ENCODE measurements around the gene PLCH1. TPM values are rescaled to one million over a fixed set of nuclear protein-coding genes. Genes with fewer than 3 reads are reported as not detected.

The PLCH1 gene
- total RNA-seq, 1 experiment from 2014 or later, result 3.8 TPM

GRCh38 chr3:155737844-155738460, 6.9 kb downstream of the PLCH1 start (continued):
- TF ChIP-seq CTCF (IDR thresholded peaks at IDR 0.05 in 2 of 3, conservative IDR thresholded peaks at IDR 0.05 in 1 of 3; ENCODE audit: borderline replicate concordance in 1 of 3, insufficient read depth in 1 of 3, low read depth in 2 of 3, low read length in 2 of 3) (no peak), POLR2AphosphoS5 (IDR thresholded peaks at IDR 0.05; ENCODE audit: low read depth, low read length) (0 out of 2 replicates have a peak, but pooled peaks have one; percentile 20), EZH2 (IDR thresholded peaks at IDR 0.05) (no peak)

- no peak for DNase-seq (ENCODE audit: low read depth, low spot score)
- H3K4me2 ChIP-seq (ENCODE audit: low read length), result no peak overlapping the region
- H3K9ac ChIP-seq (ENCODE audit: low read length), result no peak overlapping the region
Measured at GRCh38 chr3:155736381-155736780, 8.5 kb downstream of the PLCH1 start.

More at GRCh38 chr3:155736381-155736780, 8.5 kb downstream of the PLCH1 start:
- BruUV-seq (replicated peaks), result no TSS peak
- ChIA-PET RAD21 (ENCODE audit: low non-redundant PET in 1 of 2, low total read pairs in 2 of 2, uncharacterized antibody in 2 of 2, unreplicated experiment in 2 of 2) (no interaction called here), CTCF (no interaction called here), POLR2A (no interaction called here)
- no peak overlapping the region for H2AFZ ChIP-seq (ENCODE audit: low read depth, low read length, poor library complexity, severe bottlenecking)
- no peaks in the 10 kb centered on the region for H3K9me3 ChIP-seq (ENCODE audit: control insufficient read depth in 1 of 2, insufficient read depth in 1 of 2, low read depth in 1 of 2, low read length in 2 of 2)
- H3K4me3 ChIP-seq (replicated peaks in 1 of 2; ENCODE audit: low read depth in 1 of 2, low read length in 2 of 2), result no peak overlapping the region
- TF ChIP-seq POLR2A (IDR thresholded peaks at IDR 0.05; ENCODE audit: borderline replicate concordance, extremely low read depth, insufficient read depth, insufficient read length) (no peak), YY1 (IDR thresholded peaks at IDR 0.05; ENCODE audit: extremely low read depth, insufficient replicate concordance, low read depth, low read length) (no peak), EZH2phosphoT487 (IDR thresholded peaks at IDR 0.05; ENCODE audit: borderline replicate concordance) (no peak), JUND (IDR thresholded peaks at IDR 0.05) (no peak), TCF7L2 (IDR thresholded peaks at IDR 0.05; ENCODE audit: borderline replicate concordance, extremely low read depth, insufficient read depth, insufficient read length) (no peak), EGR1 (IDR thresholded peaks at IDR 0.05; ENCODE audit: low read depth) (no peak), ELF1 (IDR thresholded peaks at IDR 0.05; ENCODE audit: borderline replicate concordance, low read depth) (no peak), RAD21 (IDR thresholded peaks at IDR 0.05; ENCODE audit: low read depth) (no peak), SRF (IDR thresholded peaks at IDR 0.05; ENCODE audit: low read depth) (no peak), EZH2 (IDR thresholded peaks at IDR 0.05) (no peak), ATF3 (IDR thresholded peaks at IDR 0.05) (no peak), ZFX (IDR thresholded peaks at IDR 0.05) (no peak), CBX3 (IDR thresholded peaks at IDR 0.05; ENCODE audit: low read depth) (no peak)
- H3K4me1 ChIP-seq (ENCODE audit: control insufficient read depth in 1 of 2, insufficient read depth in 2 of 2, low read length in 2 of 2), result peaks cover 14 to 37% of the 10 kb centered on the region in 2 experiments
- no peaks in the 10 kb centered on the region for H3K27me3 ChIP-seq (ENCODE audit: insufficient read depth, low read length)
- H3K36me3 ChIP-seq (ENCODE audit: control insufficient read depth in 1 of 2, insufficient read depth in 2 of 2, low read length in 2 of 2), result no peaks in the 10 kb centered on the region
- no peak overlapping the region for H3K27ac ChIP-seq (ENCODE audit: low read depth, low read length)
- no peaks in the 10 kb centered on the region for H3K79me2 ChIP-seq (ENCODE audit: insufficient read depth, low read length)
- no peak for ATAC-seq
- no peaks in the 10 kb centered on the region for H3K9me2 ChIP-seq (ENCODE audit: insufficient read depth)
- intact Hi-C loops (cut with micrococcal nuclease), result no loop called here
- no peaks in the 10 kb centered on the region for H4K20me1 ChIP-seq (ENCODE audit: insufficient read depth)
